ENCODE results near the gene TBL1X.

Gene TBL1X

DNA sequence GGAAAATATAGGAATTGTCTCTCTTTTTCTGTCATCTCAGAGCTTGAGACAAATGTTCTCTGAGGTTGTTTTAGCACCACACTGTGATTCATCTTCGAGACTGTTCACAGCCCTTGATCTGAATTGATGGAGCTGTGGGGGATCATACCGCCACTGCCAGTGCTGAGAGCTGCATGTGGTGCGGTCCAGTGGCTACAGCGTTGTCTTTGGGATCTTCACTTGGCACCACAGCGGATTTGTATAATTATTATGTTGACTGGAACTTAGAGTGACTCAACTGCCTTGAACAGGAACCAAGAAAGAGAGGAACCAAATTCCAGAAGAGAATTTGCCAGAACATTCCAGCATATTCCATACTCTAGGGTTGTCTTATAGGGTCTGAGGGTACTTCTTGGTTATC is 29.1 kb downstream of the TBL1X start:
- no peak overlapping the region for H3K4me3 ChIP-seq (ENCODE audit: low read length in 2 of 2)
- no peak overlapping the region for H3K27ac ChIP-seq (ENCODE audit: low read depth in 2 of 2, low read length in 2 of 2)
- no peaks in the 10 kb centered on the region for H3K36me3 ChIP-seq (ENCODE audit: control insufficient read depth in 2 of 2, insufficient read depth in 2 of 2, low read length in 2 of 2)
- no peaks in the 10 kb centered on the region for H3K4me1 ChIP-seq (ENCODE audit: control insufficient read depth in 2 of 2, insufficient read depth in 2 of 2, low read length in 2 of 2)
- no peaks in the 10 kb centered on the region for H3K9me3 ChIP-seq (ENCODE audit: control insufficient read depth in 2 of 2, low read length in 2 of 2)
- H3K9ac ChIP-seq (ENCODE audit: low read depth in 1 of 2, low read length in 2 of 2), result no peak overlapping the region
- H3K27me3 ChIP-seq (ENCODE audit: control insufficient read depth in 2 of 2, insufficient read depth in 2 of 2, low read length in 2 of 2), result no peaks in the 10 kb centered on the region

DNA sequence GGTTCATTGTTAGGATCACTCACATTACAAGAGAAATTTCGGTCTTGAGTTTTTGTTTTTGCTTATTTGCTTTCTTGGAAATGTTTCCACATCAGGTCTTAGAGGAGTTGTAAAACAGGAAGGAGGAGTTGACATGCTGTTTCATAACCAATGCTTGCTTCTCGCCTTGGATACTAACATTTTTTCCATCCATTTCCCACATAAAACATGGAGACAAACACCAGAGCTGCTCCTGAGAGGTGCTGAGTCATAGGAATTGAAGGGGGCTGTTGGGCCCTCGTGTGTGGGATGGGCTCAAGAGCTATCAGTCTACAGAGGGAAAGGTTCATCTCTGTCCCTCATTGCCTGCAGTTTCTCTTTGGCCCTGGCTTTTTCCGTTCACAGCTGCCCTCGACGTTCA is 29.9 kb downstream of the TBL1X start:
- no peak overlapping the region for H3K27ac ChIP-seq (ENCODE audit: low read depth in 2 of 2, low read length in 2 of 2)
- no peaks in the 10 kb centered on the region for H3K36me3 ChIP-seq (ENCODE audit: control insufficient read depth in 2 of 2, insufficient read depth in 2 of 2, low read length in 2 of 2)

GRCh38 chrX:9495496-9495895 is 30.6 kb downstream of the TBL1X start:
- H3K36me3 ChIP-seq (ENCODE audit: control insufficient read depth in 2 of 2, insufficient read depth in 2 of 2, low read length in 2 of 2), result no peaks in the 10 kb centered on the region
- no peaks in the 10 kb centered on the region for H3K9me3 ChIP-seq (ENCODE audit: control insufficient read depth in 2 of 2, low read length in 2 of 2)
- no peak overlapping the region for H3K9ac ChIP-seq (ENCODE audit: low read depth in 1 of 2, low read length in 2 of 2)
- H3K27ac ChIP-seq (ENCODE audit: low read depth in 2 of 2, low read length in 2 of 2), result no peak overlapping the region
- H3K27me3 ChIP-seq (ENCODE audit: control insufficient read depth in 2 of 2, insufficient read depth in 2 of 2, low read length in 2 of 2), result no peaks in the 10 kb centered on the region
- no peak overlapping the region for H3K4me3 ChIP-seq (ENCODE audit: low read length in 2 of 2)
- H3K4me1 ChIP-seq (ENCODE audit: control insufficient read depth in 2 of 2, insufficient read depth in 2 of 2, low read length in 2 of 2), result no peaks in the 10 kb centered on the region

More for the DNA sequence above, 29.9 kb downstream of the TBL1X start:
- Histone ChIP-seq H3K4me1 (ENCODE audit: control insufficient read depth in 2 of 2, insufficient read depth in 2 of 2, low read length in 2 of 2) (no peaks in the 10 kb centered on the region), H3K4me3 (ENCODE audit: low read length in 2 of 2) (no peak overlapping the region), H3K9me3 (ENCODE audit: control insufficient read depth in 2 of 2, low read length in 2 of 2) (no peaks in the 10 kb centered on the region), H3K9ac (ENCODE audit: low read depth in 1 of 2, low read length in 2 of 2) (no peak overlapping the region), H3K27me3 (ENCODE audit: control insufficient read depth in 2 of 2, insufficient read depth in 2 of 2, low read length in 2 of 2) (no peaks in the 10 kb centered on the region)

DNA sequence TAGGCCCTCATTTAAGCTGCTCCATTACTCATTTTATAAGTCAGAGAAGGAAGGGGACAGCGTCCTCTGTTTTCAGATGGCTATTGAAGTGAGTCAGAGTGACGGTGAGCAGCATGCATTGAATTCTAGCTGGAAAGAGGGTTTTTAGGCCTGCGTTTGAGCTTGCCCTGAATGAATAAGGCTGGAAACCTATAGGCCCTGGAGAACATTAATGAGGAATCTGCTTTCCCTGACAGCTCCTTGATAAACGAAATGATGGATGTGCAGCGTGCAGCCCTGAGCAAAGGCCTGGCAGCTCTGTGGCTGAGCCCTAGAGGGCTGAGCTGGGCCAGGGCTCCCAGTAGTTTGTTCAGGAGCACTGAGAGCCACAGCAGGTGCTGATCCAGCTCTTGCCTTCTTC is 33.4 kb downstream of the TBL1X start:
- Histone ChIP-seq H3K27me3 (ENCODE audit: control insufficient read depth in 2 of 2, insufficient read depth in 2 of 2, low read length in 2 of 2) (no peaks in the 10 kb centered on the region), H3K27ac (ENCODE audit: low read depth in 2 of 2, low read length in 2 of 2) (no peak overlapping the region), H3K9ac (ENCODE audit: low read depth in 1 of 2, low read length in 2 of 2) (no peak overlapping the region), H3K36me3 (ENCODE audit: control insufficient read depth in 2 of 2, insufficient read depth in 2 of 2, low read length in 2 of 2) (no peaks in the 10 kb centered on the region), H3K4me3 (ENCODE audit: low read length in 2 of 2) (no peak overlapping the region), H3K4me1 (ENCODE audit: control insufficient read depth in 2 of 2, insufficient read depth in 2 of 2, low read length in 2 of 2) (no peaks in the 10 kb centered on the region), H3K9me3 (ENCODE audit: control insufficient read depth in 2 of 2, low read length in 2 of 2) (no peaks in the 10 kb centered on the region)

- Histone ChIP-seq H3K4me3 (ENCODE audit: low read length in 2 of 2) (no peak overlapping the region), H3K27ac (ENCODE audit: low read depth in 2 of 2, low read length in 2 of 2) (no peak overlapping the region)
Observed at GRCh38 chrX:9500584-9500983, 35.7 kb downstream of the TBL1X start.

GRCh38 chrX:9501362-9501761 is 36.5 kb downstream of the TBL1X start:
- Histone ChIP-seq H3K27me3 (ENCODE audit: control insufficient read depth in 2 of 2, insufficient read depth in 2 of 2, low read length in 2 of 2) (no peaks in the 10 kb centered on the region), H3K4me1 (ENCODE audit: control insufficient read depth in 2 of 2, insufficient read depth in 2 of 2, low read length in 2 of 2) (no peaks in the 10 kb centered on the region), H3K4me3 (ENCODE audit: low read length in 2 of 2) (no peak overlapping the region), H3K9ac (ENCODE audit: low read depth in 1 of 2, low read length in 2 of 2) (no peak overlapping the region), H3K27ac (ENCODE audit: low read depth in 2 of 2, low read length in 2 of 2) (no peak overlapping the region), H3K9me3 (ENCODE audit: control insufficient read depth in 2 of 2, low read length in 2 of 2) (no peaks in the 10 kb centered on the region), H3K36me3 (ENCODE audit: control insufficient read depth in 2 of 2, insufficient read depth in 2 of 2, low read length in 2 of 2) (no peaks in the 10 kb centered on the region)

More at GRCh38 chrX:9500584-9500983, 35.7 kb downstream of the TBL1X start:
- Histone ChIP-seq H3K36me3 (ENCODE audit: control insufficient read depth in 2 of 2, insufficient read depth in 2 of 2, low read length in 2 of 2) (no peaks in the 10 kb centered on the region), H3K9ac (ENCODE audit: low read depth in 1 of 2, low read length in 2 of 2) (no peak overlapping the region), H3K27me3 (ENCODE audit: control insufficient read depth in 2 of 2, insufficient read depth in 2 of 2, low read length in 2 of 2) (no peaks in the 10 kb centered on the region), H3K4me1 (ENCODE audit: control insufficient read depth in 2 of 2, insufficient read depth in 2 of 2, low read length in 2 of 2) (no peaks in the 10 kb centered on the region), H3K9me3 (ENCODE audit: control insufficient read depth in 2 of 2, low read length in 2 of 2) (no peaks in the 10 kb centered on the region)

DNA sequence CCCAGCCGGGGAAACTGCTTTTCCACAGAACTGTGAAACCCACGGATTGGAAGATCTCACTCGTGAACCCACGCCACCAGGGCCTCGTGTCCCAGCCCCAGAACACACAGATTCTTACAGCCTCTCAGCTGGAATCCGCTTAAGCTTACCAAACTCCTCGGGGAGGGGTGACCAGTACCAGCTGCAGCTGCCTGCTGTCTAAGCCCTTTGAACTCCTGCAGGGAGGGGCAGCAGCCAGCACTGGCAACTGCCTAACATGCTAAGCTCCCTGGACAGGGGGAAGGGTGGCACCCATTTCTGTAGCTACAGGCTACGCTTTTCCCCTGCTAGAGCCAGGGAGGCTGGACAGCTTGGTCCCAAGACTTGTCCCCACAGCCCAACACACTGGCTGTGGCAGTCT is 38.4 kb downstream of the TBL1X start:
- H3K9ac ChIP-seq (ENCODE audit: low read depth in 1 of 2, low read length in 2 of 2), result no peak overlapping the region
- H3K27me3 ChIP-seq (ENCODE audit: control insufficient read depth in 2 of 2, insufficient read depth in 2 of 2, low read length in 2 of 2), result no peaks in the 10 kb centered on the region
- H3K27ac ChIP-seq (ENCODE audit: low read depth in 2 of 2, low read length in 2 of 2), result no peak overlapping the region
- no peaks in the 10 kb centered on the region for H3K9me3 ChIP-seq (ENCODE audit: control insufficient read depth in 2 of 2, low read length in 2 of 2)
- H3K4me3 ChIP-seq (ENCODE audit: low read length in 2 of 2), result no peak overlapping the region
- H3K36me3 ChIP-seq (ENCODE audit: control insufficient read depth in 2 of 2, insufficient read depth in 2 of 2, low read length in 2 of 2), result no peaks in the 10 kb centered on the region
- H3K4me1 ChIP-seq (ENCODE audit: control insufficient read depth in 2 of 2, insufficient read depth in 2 of 2, low read length in 2 of 2), result no peaks in the 10 kb centered on the region

DNA sequence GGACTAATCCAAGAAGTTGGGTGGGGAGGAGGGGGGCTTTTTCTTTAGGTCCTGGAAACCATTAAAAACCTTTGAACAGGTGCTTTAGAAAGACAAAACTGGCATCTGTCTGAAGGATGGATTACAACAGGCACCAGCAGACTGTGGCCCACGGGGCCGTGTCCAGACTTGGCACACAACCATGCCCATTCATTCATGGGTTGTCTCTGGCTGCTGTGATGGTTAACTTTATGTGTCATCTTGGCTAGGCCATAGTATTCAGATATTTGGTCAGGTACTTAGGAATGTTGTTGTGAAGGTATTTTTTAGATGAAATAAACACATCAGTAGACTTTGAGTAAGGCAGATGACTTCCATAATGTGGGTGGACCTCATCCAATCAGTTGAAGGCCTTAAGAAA is 45.5 kb downstream of the TBL1X start:
- H3K27ac ChIP-seq (ENCODE audit: low read depth in 2 of 2, low read length in 2 of 2), result no peak overlapping the region
- H3K9me3 ChIP-seq (ENCODE audit: control insufficient read depth in 2 of 2, low read length in 2 of 2), result no peaks in the 10 kb centered on the region
- no peaks in the 10 kb centered on the region for H3K27me3 ChIP-seq (ENCODE audit: control insufficient read depth in 2 of 2, insufficient read depth in 2 of 2, low read length in 2 of 2)
- H3K4me1 ChIP-seq (ENCODE audit: control insufficient read depth in 2 of 2, insufficient read depth in 2 of 2, low read length in 2 of 2), result no peaks in the 10 kb centered on the region
- H3K36me3 ChIP-seq (ENCODE audit: control insufficient read depth in 2 of 2, insufficient read depth in 2 of 2, low read length in 2 of 2), result no peaks in the 10 kb centered on the region
- H3K4me3 ChIP-seq (ENCODE audit: low read length in 2 of 2), result no peak overlapping the region
- no peak overlapping the region for H3K9ac ChIP-seq (ENCODE audit: low read depth in 1 of 2, low read length in 2 of 2)

DNA sequence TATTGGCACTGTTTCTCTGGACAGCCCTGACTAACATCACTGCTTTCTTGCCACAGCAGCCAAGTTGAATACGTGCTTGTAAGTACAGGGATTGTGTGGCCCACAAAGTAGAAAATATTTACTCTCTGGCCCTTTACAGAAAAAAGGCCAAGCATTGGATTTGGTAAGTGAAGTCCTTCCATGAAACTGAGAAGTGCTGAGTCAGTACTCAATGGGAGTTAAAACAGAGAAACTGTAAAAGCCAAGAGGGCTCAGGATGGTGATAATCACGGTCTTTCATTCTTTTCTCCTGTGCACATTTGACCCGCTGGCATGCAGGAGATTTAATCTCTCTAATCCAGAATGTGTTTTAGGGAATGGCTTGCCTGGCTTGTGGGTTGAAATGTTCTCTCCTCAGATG is 46.1 kb downstream of the TBL1X start:
- Histone ChIP-seq H3K9ac (ENCODE audit: low read depth in 1 of 2, low read length in 2 of 2) (no peak overlapping the region), H3K27me3 (ENCODE audit: control insufficient read depth in 2 of 2, insufficient read depth in 2 of 2, low read length in 2 of 2) (no peaks in the 10 kb centered on the region), H3K4me1 (ENCODE audit: control insufficient read depth in 2 of 2, insufficient read depth in 2 of 2, low read length in 2 of 2) (no peaks in the 10 kb centered on the region), H3K4me3 (ENCODE audit: low read length in 2 of 2) (no peak overlapping the region), H3K9me3 (ENCODE audit: control insufficient read depth in 2 of 2, low read length in 2 of 2) (no peaks in the 10 kb centered on the region), H3K27ac (ENCODE audit: low read depth in 2 of 2, low read length in 2 of 2) (no peak overlapping the region), H3K36me3 (ENCODE audit: control insufficient read depth in 2 of 2, insufficient read depth in 2 of 2, low read length in 2 of 2) (no peaks in the 10 kb centered on the region)

GRCh38 chrX:9515489-9515888 is 50.6 kb downstream of the TBL1X start:
- no peak overlapping the region for H3K9ac ChIP-seq (ENCODE audit: low read depth in 1 of 2, low read length in 2 of 2)
- H3K4me1 ChIP-seq (ENCODE audit: control insufficient read depth in 2 of 2, insufficient read depth in 2 of 2, low read length in 2 of 2), result no peaks in the 10 kb centered on the region
- no peak overlapping the region for H3K27ac ChIP-seq (ENCODE audit: low read depth in 2 of 2, low read length in 2 of 2)
- H3K27me3 ChIP-seq (ENCODE audit: control insufficient read depth in 2 of 2, insufficient read depth in 2 of 2, low read length in 2 of 2), result no peaks in the 10 kb centered on the region
- H3K4me3 ChIP-seq (ENCODE audit: low read length in 2 of 2), result no peak overlapping the region
- no peaks in the 10 kb centered on the region for H3K9me3 ChIP-seq (ENCODE audit: control insufficient read depth in 2 of 2, low read length in 2 of 2)
- H3K36me3 ChIP-seq (ENCODE audit: control insufficient read depth in 2 of 2, insufficient read depth in 2 of 2, low read length in 2 of 2), result no peaks in the 10 kb centered on the region

DNA sequence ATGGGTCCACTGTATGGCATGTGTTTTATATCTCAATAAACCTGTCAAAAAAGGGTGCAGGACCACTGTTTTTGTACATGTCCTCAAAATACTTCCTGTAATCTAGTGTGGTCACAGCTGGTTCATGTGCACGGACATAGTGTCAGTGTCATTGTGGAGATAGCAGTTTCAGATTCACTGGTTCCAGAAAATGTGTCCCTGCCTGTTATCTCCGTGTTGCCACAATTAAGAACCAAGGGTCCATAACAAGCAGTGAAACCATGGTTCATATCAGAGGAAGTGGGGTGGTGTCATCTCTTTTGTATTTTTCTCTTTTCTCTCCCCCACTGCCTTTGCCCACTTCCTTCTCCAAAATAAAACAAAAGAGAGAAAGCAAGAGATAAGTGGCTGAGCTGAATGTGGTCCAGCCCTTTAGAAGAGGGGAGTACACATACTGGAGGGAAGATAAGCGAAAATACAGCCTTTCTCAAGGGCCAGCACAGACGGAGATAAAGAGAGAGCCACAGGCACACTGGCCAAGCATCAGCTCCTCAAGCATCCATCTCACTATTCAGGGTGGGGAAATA is 51.2 kb downstream of the TBL1X start:
- Histone ChIP-seq H3K27ac (ENCODE audit: low read depth in 2 of 2, low read length in 2 of 2) (no peak overlapping the region), H3K4me3 (ENCODE audit: low read length in 2 of 2) (no peak overlapping the region), H3K9ac (ENCODE audit: low read depth in 1 of 2, low read length in 2 of 2) (no peak overlapping the region), H3K36me3 (ENCODE audit: control insufficient read depth in 2 of 2, insufficient read depth in 2 of 2, low read length in 2 of 2) (no peaks in the 10 kb centered on the region), H3K27me3 (ENCODE audit: control insufficient read depth in 2 of 2, insufficient read depth in 2 of 2, low read length in 2 of 2) (no peaks in the 10 kb centered on the region), H3K9me3 (ENCODE audit: control insufficient read depth in 2 of 2, low read length in 2 of 2) (no peaks in the 10 kb centered on the region), H3K4me1 (ENCODE audit: control insufficient read depth in 2 of 2, insufficient read depth in 2 of 2, low read length in 2 of 2) (no peaks in the 10 kb centered on the region)
